MM.1S (cell line): Measurements from ENCODE around the gene SLC35G6.

ENCODE experiments used
- EZH2 ChIP-seq: fragments of 300-600 bp; sonication (generic); optimal IDR thresholded peaks from 2 replicates; pipeline ENCODE3; 2017; ENCODE audit warnings: low read depth, mild to moderate bottlenecking, antibody characterized with exemption, low read length, mixed read lengths
- EZH2phosphoT487 ChIP-seq: fragments of 300-600 bp; sonication (generic); IDR thresholded peaks from 2 replicates; pipeline ENCODE4 v1.6.1; 2018; ENCODE audit warnings: antibody characterized with exemption, low read length
- TF ChIP-seq, protein P1 (sequence below): fragments of 300-600 bp; sonication (generic); IDR thresholded peaks from 2 replicates; pipeline ENCODE4 v1.5.1; 2016; ENCODE audit warnings: antibody characterized with exemption, low read length, mixed read lengths

DNA sequence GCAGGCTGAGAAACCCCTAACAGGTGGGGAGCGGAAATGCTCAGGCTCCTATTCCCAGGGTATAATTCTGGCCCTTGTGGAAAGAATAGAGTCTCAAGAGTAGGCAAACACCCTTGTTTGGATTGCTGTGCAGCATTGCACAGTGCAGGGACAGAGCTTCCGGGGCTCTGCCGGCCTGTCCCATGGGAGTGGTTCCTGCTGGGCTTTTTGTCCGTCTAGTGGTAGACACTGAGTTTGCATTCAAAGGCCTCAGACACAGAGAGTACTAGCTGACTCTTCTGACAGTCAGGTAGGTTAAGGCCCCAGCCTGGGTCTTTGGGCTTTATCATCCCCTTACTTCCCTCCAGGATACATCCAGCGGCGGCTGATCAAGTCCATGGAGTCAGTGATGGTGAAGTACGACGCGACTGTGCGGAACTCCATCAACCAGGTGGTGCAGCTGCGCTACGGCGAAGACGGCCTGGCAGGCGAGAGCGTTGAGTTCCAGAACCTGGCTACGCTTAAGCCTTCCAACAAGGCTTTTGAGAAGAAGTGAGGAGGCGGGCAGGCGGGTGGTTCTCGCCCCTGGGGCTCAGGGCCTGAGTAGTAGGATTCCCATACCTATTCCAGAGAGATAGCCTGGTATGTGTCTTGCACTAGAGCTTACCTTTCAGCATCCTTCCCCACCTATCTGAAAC is 21.1 kb downstream of the SLC35G6 start:
- TF ChIP-seq EZH2: no peak
- TF ChIP-seq, protein P1, sequence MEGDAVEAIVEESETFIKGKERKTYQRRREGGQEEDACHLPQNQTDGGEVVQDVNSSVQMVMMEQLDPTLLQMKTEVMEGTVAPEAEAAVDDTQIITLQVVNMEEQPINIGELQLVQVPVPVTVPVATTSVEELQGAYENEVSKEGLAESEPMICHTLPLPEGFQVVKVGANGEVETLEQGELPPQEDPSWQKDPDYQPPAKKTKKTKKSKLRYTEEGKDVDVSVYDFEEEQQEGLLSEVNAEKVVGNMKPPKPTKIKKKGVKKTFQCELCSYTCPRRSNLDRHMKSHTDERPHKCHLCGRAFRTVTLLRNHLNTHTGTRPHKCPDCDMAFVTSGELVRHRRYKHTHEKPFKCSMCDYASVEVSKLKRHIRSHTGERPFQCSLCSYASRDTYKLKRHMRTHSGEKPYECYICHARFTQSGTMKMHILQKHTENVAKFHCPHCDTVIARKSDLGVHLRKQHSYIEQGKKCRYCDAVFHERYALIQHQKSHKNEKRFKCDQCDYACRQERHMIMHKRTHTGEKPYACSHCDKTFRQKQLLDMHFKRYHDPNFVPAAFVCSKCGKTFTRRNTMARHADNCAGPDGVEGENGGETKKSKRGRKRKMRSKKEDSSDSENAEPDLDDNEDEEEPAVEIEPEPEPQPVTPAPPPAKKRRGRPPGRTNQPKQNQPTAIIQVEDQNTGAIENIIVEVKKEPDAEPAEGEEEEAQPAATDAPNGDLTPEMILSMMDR: no peak
- no peak for TF ChIP-seq EZH2phosphoT487
